Activated T-cell treated with anti-CD3 and anti-CD28 coated beads for 1 hour (primary cell): Measurements from ENCODE around the gene FMN1.
"Not testable (repeated sequence)": the region's sequence is repeated elsewhere in the genome, so short reads cannot be mapped to it uniquely, and the experiment has no call there.

ENCODE experiments used
- DNase-seq: peaks from one replicate; pipeline ENCODE4 v3.0.0-alpha.2; 2020; ENCODE audit warnings: low read depth

The FMN1 gene

GRCh38 chr15:32966512-32966911, 228.0 kb downstream of the FMN1 start:
- DNase-seq: no peak

- DNase-seq: no peak
Measured at GRCh38 chr15:32965897-32966296, 228.6 kb downstream of the FMN1 start.

DNA sequence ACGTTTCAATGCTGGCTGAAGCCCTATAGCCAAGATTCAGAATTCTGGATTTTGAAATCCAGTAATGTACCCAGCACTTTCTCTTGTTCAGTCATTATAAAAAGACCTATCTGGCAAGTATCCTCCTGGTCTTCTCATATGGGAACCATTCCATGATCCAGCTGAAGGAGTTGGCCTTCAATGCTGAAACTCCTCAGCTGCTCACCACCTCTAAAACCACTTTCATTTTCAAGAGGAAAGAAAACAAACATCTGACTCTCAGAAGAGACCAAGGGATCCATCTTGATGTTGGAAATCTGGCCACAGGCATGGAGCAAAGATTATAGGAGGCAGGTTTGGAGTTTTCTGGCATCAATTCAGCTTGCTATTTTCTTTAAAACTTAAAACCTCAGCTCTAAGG, 235.4 kb downstream of the FMN1 start:
- no peak for DNase-seq

DNA sequence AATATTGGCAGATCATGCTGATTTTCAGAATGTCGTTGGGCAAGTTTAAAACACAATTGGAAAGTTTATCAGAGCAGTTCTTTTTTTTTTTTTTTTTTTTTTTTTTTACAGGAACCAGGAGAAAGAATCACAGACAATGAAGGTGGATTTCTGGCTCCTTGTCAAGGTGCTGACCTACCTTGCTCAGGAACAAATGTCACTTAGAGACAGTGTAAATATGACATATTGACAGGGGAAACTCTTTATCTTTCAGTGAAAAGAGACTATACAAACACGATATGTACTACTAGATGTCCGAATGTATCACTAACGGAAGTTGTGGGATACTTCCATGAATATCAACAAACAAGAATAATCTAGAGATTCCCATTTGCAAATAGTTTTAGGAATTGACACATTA, 237.3 kb downstream of the FMN1 start:
- DNase-seq: no peak

GRCh38 chr15:32956711-32957110, 237.8 kb downstream of the FMN1 start:
- no peak for DNase-seq

DNA sequence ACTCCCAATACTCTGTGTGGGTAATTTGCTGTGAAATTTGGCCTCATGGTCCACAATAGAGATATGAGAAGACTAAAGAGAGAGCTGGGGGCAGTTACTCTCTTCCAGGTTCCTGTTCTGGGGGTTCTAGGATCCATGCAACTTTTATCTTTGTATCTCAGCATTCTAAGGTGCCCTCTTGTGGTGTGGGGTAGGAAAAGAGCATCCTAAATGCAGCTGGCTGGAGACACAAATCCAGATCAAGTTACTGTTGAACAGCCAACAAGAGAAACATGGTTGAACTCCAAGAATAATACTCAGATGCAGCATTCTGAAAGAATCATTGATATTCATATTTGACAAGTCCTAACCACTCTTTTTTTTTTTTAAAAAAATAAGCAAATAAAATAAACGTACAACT, 238.5 kb downstream of the FMN1 start:
- no peak for DNase-seq

DNA sequence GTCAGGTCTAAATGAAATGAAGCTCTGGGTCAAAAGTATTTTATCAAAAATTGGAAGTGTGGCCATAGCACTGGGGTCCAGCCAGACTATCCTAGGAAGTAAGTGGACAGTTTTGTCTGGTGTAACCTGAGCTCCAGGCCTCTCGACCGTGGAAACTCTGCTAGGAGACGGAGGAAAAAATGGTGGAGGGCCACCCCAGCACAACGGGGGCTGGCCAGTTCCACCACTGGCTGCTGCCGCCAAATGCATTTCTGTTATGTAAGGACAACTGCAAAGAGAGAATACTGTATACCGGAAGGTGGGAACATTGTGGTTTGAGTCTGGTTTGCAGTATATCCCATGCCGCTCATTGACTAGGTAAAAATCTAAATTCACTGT, 241.0 kb downstream of the FMN1 start:
- DNase-seq: no peak

DNA sequence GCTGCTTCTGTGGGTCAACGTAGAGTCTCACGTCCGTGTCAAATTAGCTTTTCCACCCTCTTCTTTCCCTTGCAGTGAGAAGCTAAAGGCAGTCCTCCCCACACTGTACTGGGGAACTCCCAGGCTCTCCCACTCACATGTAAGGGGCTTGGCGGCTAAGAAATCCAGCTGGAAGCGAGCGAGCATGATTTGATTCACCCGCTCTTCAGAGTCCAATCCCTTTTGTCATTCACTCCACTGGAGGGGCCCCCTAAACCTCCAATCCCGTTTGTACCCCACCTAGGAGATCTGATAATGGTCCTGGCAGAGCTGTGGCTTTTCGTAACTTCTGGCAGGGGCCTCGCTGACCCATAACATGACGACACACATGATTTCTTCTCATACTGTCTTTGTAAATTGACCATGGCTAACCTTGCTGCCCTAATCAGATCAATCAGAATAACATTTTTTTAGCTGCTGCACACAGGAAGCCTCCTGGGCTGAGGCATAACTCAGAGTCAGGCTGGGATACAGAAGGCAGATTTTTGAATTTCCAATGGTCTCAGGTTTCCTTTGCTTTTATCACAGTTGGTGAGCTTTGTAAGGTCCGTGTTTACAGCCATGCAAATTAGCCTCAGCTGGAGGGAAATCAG, 241.5 kb downstream of the FMN1 start:
- DNase-seq: no peak

DNA sequence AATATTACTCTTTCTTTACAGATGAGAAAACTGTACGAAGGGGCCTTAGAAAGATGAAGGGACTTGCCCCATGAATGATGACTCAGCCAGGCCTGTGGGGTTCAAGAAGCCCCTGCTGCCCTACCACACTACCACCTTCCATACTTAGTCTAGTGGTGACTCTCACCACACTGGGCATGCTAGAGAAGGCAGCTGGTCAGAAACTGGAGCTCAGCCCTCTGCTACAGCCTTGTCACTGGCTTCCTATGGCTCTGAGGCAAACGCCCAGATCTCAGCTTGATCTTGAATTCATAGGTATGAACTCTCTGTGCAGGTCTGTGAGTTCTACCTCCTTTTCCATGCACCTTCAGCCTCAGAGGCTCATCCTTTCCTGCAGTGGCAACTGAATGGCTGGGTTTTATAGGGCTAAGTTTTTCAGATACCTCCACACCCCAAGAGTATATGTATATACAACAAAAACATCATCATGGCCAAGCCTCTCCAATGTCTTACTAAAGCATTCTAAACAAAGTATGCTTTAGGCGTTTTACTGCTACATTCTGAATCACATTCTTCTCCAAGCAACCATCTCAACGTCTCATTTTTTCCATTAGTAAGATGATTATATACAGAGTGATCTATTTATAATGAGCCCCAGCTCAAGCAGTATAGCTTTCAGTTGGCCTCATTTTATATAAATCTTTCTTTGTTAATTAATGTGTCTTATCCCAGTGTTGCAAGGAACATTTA, 242.6 kb downstream of the FMN1 start:
- no peak for DNase-seq

DNA sequence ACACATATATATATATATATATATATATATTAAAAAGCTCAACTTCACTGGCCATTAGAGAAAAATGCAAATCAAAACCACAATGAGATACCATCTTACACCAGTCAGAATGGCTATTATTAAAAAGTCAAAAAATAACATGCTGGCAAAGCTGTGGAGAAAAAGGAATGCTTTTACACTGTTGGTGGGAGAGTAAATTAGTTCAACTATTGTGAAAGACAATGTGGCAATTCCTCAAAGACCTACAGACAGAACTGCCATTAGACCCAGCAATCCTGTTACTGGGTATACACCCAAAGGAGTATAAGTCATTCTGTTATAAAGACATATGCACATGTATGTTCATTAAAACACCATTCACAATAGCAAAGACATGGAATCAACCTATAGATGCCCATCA, 244.5 kb downstream of the FMN1 start:
- not testable (repeated sequence) for DNase-seq

DNA sequence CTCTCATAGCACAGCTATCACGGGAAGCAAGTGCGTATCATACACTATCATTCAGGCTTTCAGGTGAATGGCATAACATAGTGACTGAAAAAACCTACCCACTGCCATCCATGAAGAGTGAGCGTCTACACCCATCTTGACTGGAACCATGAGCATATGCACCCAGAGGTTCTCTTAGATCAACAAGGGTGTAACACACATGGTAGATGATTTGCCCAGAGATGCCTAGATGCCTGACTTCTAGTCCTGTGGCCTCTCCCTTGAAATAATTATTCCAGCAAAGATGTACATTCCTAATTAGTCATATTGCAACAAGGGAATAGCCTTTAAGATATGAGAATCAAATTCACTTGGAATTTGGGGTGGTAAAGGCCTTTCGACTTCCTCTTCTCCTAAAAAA, 248.3 kb downstream of the FMN1 start:
- no peak for DNase-seq

GRCh38 chr15:32944431-32944830, 250.1 kb downstream of the FMN1 start:
- DNase-seq: no peak

DNA sequence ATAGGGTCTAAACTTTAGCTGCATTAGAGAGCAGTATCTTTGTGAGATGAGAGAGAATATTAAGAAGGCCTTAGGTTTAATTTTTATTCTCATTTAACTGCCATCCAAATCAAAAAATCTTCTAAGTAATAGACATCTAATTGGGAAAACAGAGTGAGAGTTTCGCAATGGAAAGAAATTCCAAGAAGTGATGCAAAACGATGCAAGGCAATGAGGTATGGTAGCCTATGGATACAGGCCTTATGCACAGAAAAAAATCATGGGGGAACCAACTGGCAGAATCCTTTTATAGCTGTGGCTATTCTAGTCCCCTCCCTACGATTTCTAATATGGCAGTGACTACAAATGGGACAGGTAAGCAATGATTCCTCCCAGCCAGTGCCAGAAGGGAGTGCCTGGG, 250.8 kb downstream of the FMN1 start:
- no peak for DNase-seq

DNA sequence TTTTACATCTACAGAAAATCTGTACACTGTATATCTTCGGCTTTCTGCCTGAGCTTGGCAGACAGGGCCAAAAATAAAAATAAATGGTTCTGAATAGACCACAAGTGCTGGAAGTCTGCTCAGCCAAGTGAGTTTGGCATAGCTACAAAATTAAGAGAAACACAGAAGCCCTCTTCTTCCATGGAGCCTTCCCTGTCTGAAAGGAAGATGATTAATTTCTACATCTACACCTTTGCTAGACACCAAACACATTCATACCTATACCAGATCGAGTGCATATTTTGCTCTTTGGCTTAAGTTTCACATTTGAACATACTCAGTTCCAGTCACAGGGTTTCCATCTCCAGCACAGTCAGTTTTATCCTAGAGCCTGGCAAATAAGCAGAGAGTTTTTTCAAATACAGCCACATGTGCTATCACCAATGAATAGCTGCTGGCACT, 252.1 kb downstream of the FMN1 start:
- no peak for DNase-seq

DNA sequence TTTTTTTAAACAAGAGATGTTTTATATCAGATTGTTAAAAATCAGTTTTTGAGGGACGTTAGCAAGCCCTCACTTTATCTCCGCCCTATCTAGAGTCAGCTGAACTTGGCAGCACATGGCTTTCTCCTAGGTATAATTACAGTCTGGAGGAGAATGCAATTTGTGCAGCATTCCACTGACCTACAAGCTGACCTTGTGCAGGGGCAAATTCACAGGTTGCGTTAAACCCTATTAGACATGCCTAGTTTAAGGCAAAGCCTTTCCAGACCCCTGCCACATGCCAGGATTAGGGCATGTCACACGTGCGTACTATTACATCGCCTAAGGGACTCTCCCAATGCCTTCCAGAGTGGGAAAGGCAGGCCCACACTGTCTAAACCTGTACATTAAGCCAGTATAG, 252.7 kb downstream of the FMN1 start:
- DNase-seq: no peak

DNA sequence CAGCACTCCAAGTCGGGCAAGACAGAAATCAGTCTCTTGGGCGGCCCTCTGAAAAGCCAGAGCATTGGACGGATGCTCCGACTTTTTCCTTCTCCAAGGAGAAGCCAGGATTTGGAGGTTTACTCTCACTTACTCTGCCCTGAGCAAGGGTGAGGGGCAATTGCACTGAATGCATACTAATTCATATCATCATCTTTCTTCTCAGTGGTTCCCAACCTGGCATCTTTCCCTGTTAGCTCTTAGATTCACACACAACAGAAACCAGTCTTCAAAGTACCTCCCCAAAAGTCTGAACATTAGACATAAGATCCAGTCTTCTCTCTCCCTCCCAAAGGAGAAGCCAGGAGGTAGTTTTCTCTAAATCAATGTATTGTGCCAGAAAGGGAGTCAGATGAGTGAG, 257.5 kb downstream of the FMN1 start:
- DNase-seq: no peak

DNA sequence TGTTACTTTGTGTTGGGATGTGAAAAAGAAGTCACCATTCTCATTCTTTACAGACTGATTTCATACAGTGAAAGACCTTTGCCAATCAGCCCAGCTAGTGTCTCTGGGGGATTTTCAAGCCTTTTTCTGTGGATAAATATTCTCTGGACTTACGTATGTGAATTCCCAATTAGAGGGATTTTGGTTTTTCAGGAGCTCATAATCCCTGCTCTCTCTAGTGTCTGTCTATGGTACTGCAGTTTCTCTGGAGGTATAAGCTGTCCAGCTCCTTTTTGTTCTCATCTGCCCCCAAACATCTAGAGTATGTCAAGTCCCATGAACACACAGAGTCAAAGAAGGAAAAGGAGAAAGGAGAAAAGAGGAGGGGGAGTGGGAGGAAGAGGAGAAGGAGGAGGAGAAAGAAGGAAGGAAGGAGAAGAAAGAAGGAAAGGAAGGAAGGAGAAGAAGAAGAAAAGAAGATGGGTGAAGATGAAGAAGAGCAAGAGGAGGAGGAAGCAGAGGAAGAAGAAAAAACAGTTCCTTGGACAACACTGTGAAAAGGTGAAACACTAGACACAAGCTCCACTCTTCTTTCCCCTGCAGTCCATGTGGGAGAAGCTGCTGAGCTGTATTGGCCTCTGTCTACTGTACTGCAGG, 258.1 kb downstream of the FMN1 start:
- DNase-seq: no peak

- DNase-seq: no peak
Measured at GRCh38 chr15:32935139-32935538, 259.4 kb downstream of the FMN1 start.

DNA sequence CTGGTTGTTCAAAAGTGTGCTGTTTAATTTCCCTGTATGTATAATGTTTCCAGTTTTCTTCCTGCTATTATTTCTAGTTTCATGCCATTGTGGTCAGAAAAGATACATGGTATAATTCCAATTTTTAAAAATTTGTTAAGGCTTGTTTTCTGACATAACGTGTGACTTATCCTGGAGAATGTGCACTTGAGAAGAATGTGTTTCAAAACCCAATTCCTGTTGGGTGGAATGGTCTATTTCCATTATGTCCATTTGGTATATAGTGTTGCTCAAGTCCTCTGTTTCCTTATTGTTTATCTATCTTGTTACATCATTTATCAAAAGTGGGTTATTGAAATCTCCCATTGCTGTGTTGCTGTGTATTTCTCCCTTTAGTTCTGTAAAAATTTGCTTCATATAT, 261.3 kb downstream of the FMN1 start:
- no peak for DNase-seq

GRCh38 chr15:32928876-32929275, 265.6 kb downstream of the FMN1 start:
- DNase-seq: no peak

DNA sequence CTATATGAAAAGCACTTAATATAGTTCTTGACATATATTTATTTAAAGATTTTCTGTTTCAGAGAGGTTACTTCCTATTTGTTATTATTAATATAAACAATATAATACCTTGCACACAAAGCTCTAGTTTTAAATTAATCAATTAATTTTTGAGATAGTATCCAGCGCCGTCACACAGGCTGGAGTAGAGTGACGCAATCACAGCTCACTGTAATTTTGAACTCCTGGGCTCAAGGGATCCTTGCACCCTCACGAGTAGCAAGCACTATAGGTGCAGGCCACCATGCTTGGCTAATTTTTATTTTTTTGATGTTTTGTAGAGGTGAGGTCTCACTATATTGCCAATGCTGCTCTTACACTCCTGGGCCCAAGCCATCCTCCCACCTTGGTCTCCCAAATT, 267.4 kb downstream of the FMN1 start:
- DNase-seq: no peak

DNA sequence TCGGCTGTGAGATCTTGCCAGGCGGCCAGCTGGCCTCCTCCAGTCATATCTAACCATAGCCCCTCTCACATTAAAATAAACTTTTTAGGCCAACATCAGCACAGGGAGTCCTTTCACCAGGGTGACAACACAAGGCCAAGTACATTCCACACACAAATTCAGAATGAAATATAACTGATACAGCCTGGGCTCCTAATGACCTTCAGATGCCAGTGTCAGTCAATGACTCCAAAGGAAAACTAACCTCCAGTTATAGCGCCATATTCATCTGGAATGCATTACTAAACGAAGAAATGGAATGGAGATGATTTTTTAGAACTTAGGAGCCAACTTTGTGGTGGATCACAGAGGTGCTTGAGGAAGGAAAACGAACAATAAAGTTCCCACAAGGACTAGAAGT, 271.3 kb downstream of the FMN1 start:
- DNase-seq: no peak

DNA sequence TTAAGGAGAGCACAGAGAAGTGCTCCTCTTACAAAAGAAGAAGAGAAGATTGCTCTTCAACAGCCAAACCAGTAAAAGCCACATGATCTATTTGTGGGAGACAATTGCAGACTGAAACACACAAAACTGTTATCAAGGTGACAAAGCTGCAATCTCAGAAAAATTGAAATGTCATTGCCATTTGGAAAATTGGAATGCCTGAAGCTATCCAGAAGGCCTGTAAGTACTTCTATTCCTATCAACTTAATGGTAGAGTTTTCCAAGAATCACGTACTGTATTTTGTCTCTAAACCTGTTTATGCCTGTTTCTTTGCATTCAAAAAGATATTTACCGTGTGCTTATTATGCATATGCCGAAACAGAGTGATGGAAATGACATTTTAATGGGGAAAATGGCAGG, 272.0 kb downstream of the FMN1 start:
- DNase-seq: no peak
